K562 (cell line): Measurements from ENCODE around the gene KIAA1614. TPM values are rescaled to one million over a fixed set of nuclear protein-coding genes. Genes with fewer than 3 reads are reported as not detected.

Source experiments
- ATAC-seq: fragments of 200-7000 bp; cut with Tn5 transposase; 3 replicates; pipeline ENCODE4 v1.9.1; 2020; ENCODE audit warnings: moderate library complexity
- BruUV-seq: library from RNA; stranded (reverse); fragments of 400-500 nt; replicated peaks from 2 replicates; lab custom pipeline; 2021; lab: Mats Ljungman, UMichigan
- CTCF ChIA-PET: fragments of 300-600 bp; formaldehyde crosslinking; extraction: SDS; loops from one replicate; lab custom pipeline; 2021; ENCODE audit warnings: low intra/inter-chr PET ratio; lab: Yijun Ruan, JAX
- POLR2A ChIA-PET: fragments of 300-600, 350-650 bp; sonication (Branson Sonifier 250); formaldehyde crosslinking; extraction: SDS; loops from one replicate; lab custom pipeline; 2021; ENCODE audit warnings: antibody characterized with exemption, inconsistent platforms; lab: Yijun Ruan, JAX
- DNase-seq, 4 experiments: peaks; one replicate each; pipeline versions ENCODE4 v3.0.0 to v3.0.0-alpha.2; 2011 to 2018; ENCODE audit warnings: low spot score in 3 of 4, mixed read lengths in 3 of 4; ENCODE audit errors: extremely low read depth in 1 of 4
- FAIRE-seq: peaks from 2 replicates; lab custom pipeline; 2011; peaks lifted over from hg19 to GRCh38; lab: Jason Lieb, UNC
- H2AFZ ChIP-seq: 2 replicates; pipeline ENCODE4 v1.6.0; 2011; ENCODE audit warnings: low read depth, low read length, control low read depth, inconsistent platforms
- H3K27ac ChIP-seq: fragments of 200-600 bp; 3 replicates; pipeline ENCODE4 v1.8.0; 2011; ENCODE audit warnings: low read depth, mild to moderate bottlenecking, control low read depth, inconsistent platforms, low read length, moderate library complexity, mixed read lengths; ENCODE audit errors: extremely low read depth
- H3K27me3 ChIP-seq, 2 experiments: fragments of 300-600 bp in 1 of 2; 2 replicates in 1 of 2; 3 replicates in 1 of 2; pipeline versions ENCODE4 v1.6.0 to v1.8.0; 2011; ENCODE audit warnings: inconsistent platforms in 2 of 2, low read length in 2 of 2, mild to moderate bottlenecking in 1 of 2, mixed read lengths in 1 of 2, moderate library complexity in 1 of 2; ENCODE audit not compliant: control insufficient read depth in 2 of 2, insufficient read depth in 2 of 2
- H3K36me3 ChIP-seq: fragments of 300-600 bp; 3 replicates; pipeline ENCODE4 v1.8.0; 2011; ENCODE audit warnings: mild to moderate bottlenecking, low read length, inconsistent platforms; ENCODE audit not compliant: control insufficient read depth, insufficient read depth
- H3K4me1 ChIP-seq, 2 experiments: fragments of 200-600 bp in 1 of 2; replicated peaks in 1 of 2; 2 replicates in 1 of 2; 3 replicates in 1 of 2; pipeline versions ENCODE4 v1.5.1 to v1.8.0; 2011; ENCODE audit warnings: inconsistent platforms in 2 of 2, low read length in 2 of 2, mild to moderate bottlenecking in 1 of 2, mixed read lengths in 1 of 2, moderate library complexity in 1 of 2; ENCODE audit not compliant: control insufficient read depth in 2 of 2, insufficient read depth in 2 of 2
- H3K4me2 ChIP-seq: 2 replicates; pipeline ENCODE4 v1.6.1; 2011; ENCODE audit warnings: low read length, control low read depth, inconsistent platforms, mixed read lengths; ENCODE audit not compliant: insufficient read depth
- H3K4me3 ChIP-seq: fragments of 200-600 bp; sonication (generic), shearing (Covaris generic); 2 replicates; pipeline ENCODE4 v1.5.1; 2016; ENCODE audit warnings: control low read depth, inconsistent platforms
- H3K79me2 ChIP-seq: fragments of 200-600 bp; 3 replicates; pipeline ENCODE4 v1.8.0; 2011; ENCODE audit warnings: low read length, inconsistent platforms; ENCODE audit not compliant: control insufficient read depth, insufficient read depth
- H3K9ac ChIP-seq, 2 experiments: 2 replicates each; pipeline versions ENCODE4 v1.6.0 to v1.6.1; 2011; ENCODE audit warnings: low read depth in 2 of 2, low read length in 2 of 2, control low read depth in 1 of 2, inconsistent platforms in 1 of 2, mild to moderate bottlenecking in 1 of 2, mixed read lengths in 1 of 2; ENCODE audit not compliant: insufficient read depth in 1 of 2
- H3K9me1 ChIP-seq: one replicate; pipeline ENCODE4 v1.6.0; 2011; ENCODE audit warnings: inconsistent platforms, mild to moderate bottlenecking, low read length, moderate library complexity; ENCODE audit not compliant: control insufficient read depth, insufficient read depth
- H3K9me3 ChIP-seq: replicated peaks from 2 replicates; pipeline ENCODE4 v1.5.1; 2011; ENCODE audit warnings: low read depth, low read length, inconsistent platforms; ENCODE audit not compliant: control insufficient read depth, insufficient read depth
- H4K20me1 ChIP-seq: replicated peaks from 2 replicates; pipeline ENCODE4 v1.6.1; 2011; ENCODE audit warnings: low read length, inconsistent platforms, mixed read lengths; ENCODE audit not compliant: control insufficient read depth, insufficient read depth
- PRDM10 ChIP-seq: fragments of 450-650 bp; IDR thresholded peaks from 2 replicates; pipeline ENCODE4 v1.6.1; 2018; ENCODE audit not compliant: partially characterized antibody
- ZZZ3 ChIP-seq: fragments of 450-650 bp; IDR thresholded peaks from 2 replicates; pipeline ENCODE4 v1.6.1; 2016; ENCODE audit warnings: antibody characterized with exemption, mild to moderate bottlenecking, moderate library complexity
- WGBS: fragments of 100-300 bp; shearing (Covaris generic); methylation state at CpG from one replicate; pipeline ENCODE4 v1.1.6; 2016; ENCODE audit warnings: low coverage, mixed read lengths; ENCODE audit not compliant: insufficient coverage; ENCODE audit errors: missing lambda C conversion rate; 5-methylcytosine and 5-hydroxymethylcytosine counted together
- in situ Hi-C: fragments of 300-500 bp; cut with MboI; formaldehyde crosslinking; loops from 4 replicates; pipeline ENCODE4 v1.15.0; 2018; ENCODE audit warnings: inconsistent platforms, mixed read lengths
- intact Hi-C: fragments of 100-400 bp; cut with micrococcal nuclease; formaldehyde crosslinking; loops from 2 replicates; pipeline ENCODE4 v1.14.2; 2022
- polyA plus RNA-seq, 8 experiments: library from polyadenylated mRNA; depleted of rRNA in 4 of 8; stranded (reverse) in 5 of 8; unstranded in 3 of 8; fragments of >200 nt; fragmentation: Nextera tagmentation in 2 of 8; fragmentation: Illumina TruSeq in 1 of 8; extraction: Ambion mirVana in 2 of 8; extraction: Trizol in 1 of 8; gene quantifications; 2 replicates each; pipeline versions ENCODE4 v1.2.1 to v1.2.3, GENCODE V29; 2011 to 2014; ENCODE audit warnings: inconsistent platforms in 1 of 8, missing spikeins in 1 of 8
- total RNA-seq, 7 experiments: library from RNA; depleted of rRNA in 6 of 7; stranded (reverse); fragments of >200 nt in 6 of 7; fragmentation: Illumina TruSeq in 2 of 7; extraction: Trizol in 2 of 7; gene quantifications; 2 replicates each; pipeline versions ENCODE4 v1.2.1 to v1.2.3, GENCODE V29; 2011 to 2021; ENCODE audit warnings: low replicate concordance in 1 of 7

KIAA1614 gene
- total and polyA plus RNA-seq, 9 of the 15 experiments (the other 6 are each of a cell fraction or from before 2014, with no cell fraction given) = 0.01 to 1.1 (median 0.15) TPM; not detected in 1

- Histone ChIP-seq H3K9me3 (no peaks in the 10 kb centered on the region), H3K36me3 (no peaks in the 10 kb centered on the region), H3K79me2 (no peaks in the 10 kb centered on the region), H4K20me1 (no peaks in the 10 kb centered on the region), H3K4me1 (peaks cover 3 to 38% of the 10 kb centered on the region in 2 experiments; a peak in 3 of 5 replicates), H3K27ac (no peak overlapping the region), H3K4me3 (no peak overlapping the region), H3K27me3 (peaks cover 3 to 4% of the 10 kb centered on the region in 2 experiments; a peak in 1 of 5 replicates), H3K9me1 (no peaks in the 10 kb centered on the region), H2AFZ (no peak overlapping the region), H3K9ac (no peak overlapping the region), H3K4me2 (no peak overlapping the region)
- TF ChIP-seq ZZZ3 (no peak), PRDM10 (peak; percentile 29)
- intact Hi-C loops (no loop called here), in situ Hi-C loops (no loop called here)
- BruUV-seq = no TSS peak
- ATAC-seq (no peak), DNase-seq (no peak), FAIRE-seq (no peak)
- POLR2A ChIA-PET = interaction anchor here (0.6 to 0.9 kb wide), 2 partner anchors 27 to 94 kb away, joined by 3 to 4 read pairs; no protein-coding TSS in a partner anchor
- CTCF ChIA-PET = no interaction called here
- 7% methylated on average over 3 of the region's 3 CpGs for WGBS
Measured at GRCh38 chr1:180939711-180940103, 27.0 kb downstream of the KIAA1614 start.
